Epidermal melanocyte (primary cell): ENCODE measurements around the gene ITPR2.
"Not testable (repeated sequence)": the region's sequence is repeated elsewhere in the genome, so short reads cannot be mapped to it uniquely, and the experiment has no call there.

Experiments
- DNase-seq: peaks from one replicate; pipeline ENCODE4 v3.0.0; 2011; ENCODE audit warnings: low spot score; ENCODE audit not compliant: insufficient read length

ITPR2 gene

GRCh38 chr12:26530461-26530860 is 302.5 kb downstream of the ITPR2 start:
- DNase-seq = no peak

DNA sequence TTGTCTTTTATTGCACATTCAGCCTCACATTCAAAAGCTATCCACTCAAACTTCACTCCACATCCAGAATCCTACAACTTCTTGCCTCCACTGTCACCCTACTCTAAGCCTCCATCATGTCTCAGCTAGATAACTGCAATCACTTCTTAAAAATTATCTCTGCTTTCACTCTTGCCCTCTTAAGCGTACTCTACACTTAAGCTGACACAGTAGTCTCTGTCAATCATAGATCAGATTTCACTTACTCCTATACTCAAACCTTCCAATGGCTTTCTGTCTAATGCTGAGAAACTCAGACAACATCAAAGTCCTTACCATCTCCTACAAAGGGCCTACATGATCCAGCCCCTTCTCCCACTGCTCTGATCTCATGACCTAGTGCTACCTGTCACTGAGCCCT is 304.1 kb downstream of the ITPR2 start:
- DNase-seq = no peak

DNA sequence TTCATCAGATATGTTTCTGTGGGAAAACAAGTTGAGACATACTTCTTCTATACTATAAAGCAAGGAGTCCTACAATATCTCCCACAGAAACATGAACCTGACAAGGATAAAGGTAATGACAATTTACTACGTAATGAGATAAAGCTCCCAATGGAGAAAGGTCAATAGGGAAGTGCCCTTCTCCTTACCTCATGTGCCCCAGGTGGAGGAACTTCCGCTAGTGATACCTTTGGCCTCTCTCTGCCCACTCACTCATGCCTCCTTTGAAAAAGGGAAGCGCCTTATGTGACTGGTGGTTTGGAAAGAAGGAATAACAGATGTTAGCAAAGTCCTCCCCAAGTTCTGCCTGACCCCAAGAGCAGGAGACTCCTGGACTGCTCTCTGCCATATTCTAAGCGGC is 305.3 kb downstream of the ITPR2 start:
- DNase-seq = no peak

GRCh38 chr12:26524862-26525465 is 308.0 kb downstream of the ITPR2 start:
- DNase-seq = no peak

DNA sequence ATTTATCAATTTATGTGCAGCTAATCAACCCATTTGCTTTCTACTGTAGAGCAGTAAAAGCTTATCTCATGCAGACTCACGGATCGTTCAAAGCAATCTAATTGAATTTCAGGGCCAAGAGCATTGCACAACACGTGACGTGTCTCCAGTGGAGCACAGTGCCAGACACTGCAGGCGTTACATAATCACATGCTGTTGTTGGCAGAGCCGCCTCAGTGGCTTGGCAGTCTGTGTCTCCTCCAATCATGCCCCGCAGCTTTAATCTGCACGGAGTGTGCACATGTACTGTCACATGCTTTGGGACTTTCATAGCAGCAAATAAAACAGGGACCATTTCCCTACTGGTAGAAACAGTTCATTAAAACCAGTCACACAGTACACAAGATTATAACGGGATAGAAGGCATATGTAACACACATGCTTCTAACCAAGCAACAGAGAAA is 309.3 kb downstream of the ITPR2 start:
- DNase-seq = peak; percentile 42

DNA sequence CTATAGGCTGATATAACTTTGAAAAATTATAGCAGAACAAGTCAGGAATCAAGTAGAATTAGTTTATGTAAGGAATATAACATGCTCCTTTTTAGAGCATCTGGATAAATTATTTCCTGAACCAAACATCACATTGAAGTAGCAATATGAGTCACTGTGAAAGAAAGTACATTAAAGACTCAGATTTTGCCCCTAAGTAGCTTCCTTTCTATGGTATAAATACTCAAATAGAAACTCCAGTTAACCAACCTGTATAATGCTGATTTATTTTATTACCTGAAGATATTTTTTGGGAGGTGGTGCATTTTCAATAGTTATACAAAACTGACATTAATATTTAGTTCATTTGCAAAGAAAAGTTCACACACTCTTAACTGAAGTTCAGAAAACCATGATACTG is 312.1 kb downstream of the ITPR2 start:
- no peak for DNase-seq

DNA sequence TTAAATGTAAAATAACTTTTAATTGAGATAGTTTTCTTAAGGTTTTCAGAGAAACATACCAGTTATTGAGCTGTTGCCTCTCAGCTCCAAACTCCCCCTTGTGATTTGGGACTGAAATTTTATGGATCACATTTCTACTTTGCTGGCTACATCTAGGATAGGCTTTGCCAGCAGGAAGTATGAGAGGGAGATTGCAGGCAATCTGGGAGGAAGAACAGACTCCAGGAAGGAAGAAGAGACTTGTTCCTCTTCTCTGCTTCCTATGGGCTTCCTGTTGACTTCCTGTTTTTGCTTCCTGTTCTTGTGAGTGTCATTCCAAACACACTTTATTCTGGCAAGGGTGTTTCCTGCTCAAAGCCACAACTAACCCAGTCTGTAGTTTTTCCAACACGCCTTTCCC is 312.9 kb downstream of the ITPR2 start:
- no peak for DNase-seq

GRCh38 chr12:26519462-26519861 is 313.5 kb downstream of the ITPR2 start:
- no peak for DNase-seq

DNA sequence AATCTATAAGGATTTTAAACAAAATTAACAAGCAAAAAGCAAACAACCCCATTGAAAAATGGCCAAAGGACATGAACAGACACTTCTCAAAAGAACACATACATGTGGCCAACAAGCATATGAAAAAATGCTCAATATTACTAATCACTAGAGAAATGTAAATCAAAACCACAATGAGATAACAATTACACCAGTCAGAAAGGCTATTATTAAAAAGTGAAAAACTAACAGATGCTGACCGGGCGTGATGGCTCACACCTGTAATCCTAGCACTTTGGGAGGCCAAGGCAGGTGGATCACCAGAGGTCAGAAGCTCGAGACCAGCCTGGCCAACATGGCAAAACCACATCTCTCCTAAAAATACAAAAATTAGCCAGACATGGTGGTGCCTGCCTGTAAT is 315.7 kb downstream of the ITPR2 start:
- not testable (repeated sequence) for DNase-seq

- DNase-seq = no peak
Observed at GRCh38 chr12:26514364-26514763, 318.6 kb downstream of the ITPR2 start.

DNA sequence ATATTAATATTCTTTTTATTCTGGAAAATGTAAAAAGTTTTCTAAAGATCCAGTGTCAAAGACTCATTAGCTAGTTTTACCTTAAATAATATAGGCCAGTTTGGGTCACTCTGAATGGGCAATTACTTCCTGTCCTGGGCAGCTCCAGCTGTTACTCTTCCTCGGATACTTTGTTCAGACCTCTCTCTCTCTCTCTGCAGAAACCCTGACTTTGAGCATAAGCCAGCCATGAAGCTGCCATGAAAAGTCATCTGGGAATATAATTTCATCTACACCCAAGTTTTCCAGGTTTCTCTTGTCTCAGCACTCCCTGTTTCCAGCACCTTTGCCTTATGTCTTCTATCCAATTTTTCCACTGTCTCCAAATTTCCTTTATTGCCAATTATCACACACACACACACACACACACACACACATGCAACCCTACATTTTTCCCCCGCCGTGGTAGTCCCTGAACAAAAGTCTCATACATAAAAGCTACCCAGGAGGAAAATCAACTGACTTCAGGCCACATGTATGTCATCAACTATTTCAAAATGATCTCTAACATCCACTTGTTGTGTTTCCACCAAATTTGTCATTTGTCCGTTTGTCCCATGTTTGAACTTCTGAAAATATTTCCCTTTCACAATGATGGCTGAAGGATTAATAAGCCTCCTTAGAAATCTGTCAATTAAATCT is 319.5 kb downstream of the ITPR2 start:
- DNase-seq = no peak

DNA sequence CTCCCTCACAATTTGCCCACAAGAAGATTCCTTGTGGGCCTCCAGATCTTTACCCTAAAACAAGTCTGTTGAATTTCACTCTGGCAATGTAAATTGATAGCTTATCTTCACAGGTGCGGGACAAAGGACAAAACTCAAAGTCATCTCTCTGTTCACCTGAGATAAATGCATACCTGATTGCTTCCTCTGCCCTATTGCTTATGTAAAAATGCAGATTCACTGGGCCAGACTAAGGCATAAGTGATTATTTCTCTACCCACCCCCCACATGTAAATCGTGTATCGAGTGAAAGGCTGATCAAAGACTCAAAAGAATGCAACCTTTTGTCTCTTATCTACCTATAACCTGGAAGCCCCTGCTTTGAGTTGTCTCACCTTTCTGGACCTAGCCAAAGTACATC is 320.8 kb downstream of the ITPR2 start:
- no peak for DNase-seq

GRCh38 chr12:26510354-26510674 is 322.7 kb downstream of the ITPR2 start:
- no peak for DNase-seq

DNA sequence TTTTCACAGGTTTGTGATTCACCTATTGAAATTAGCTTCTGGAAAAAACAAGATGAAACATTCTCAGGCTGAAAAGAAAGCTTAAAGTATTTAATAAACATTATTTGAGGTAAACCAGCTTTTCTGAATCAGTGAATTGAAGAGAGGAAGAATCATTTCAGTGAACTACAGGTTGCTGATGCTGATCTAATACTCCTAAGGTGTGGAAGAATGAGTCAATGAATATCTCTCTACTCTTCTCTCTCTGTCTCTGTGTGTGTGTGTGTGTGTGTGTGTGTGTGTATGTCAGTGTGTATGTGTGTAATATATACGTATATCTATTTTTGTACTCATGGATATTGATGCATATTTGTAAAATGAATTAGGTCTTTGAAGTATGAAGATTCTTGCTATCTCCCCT is 325.4 kb downstream of the ITPR2 start:
- DNase-seq = no peak

- no peak for DNase-seq
Observed at GRCh38 chr12:26499979-26500640, 332.9 kb downstream of the ITPR2 start.

GRCh38 chr12:26496170-26496569 is 336.8 kb downstream of the ITPR2 start:
- no peak for DNase-seq

DNA sequence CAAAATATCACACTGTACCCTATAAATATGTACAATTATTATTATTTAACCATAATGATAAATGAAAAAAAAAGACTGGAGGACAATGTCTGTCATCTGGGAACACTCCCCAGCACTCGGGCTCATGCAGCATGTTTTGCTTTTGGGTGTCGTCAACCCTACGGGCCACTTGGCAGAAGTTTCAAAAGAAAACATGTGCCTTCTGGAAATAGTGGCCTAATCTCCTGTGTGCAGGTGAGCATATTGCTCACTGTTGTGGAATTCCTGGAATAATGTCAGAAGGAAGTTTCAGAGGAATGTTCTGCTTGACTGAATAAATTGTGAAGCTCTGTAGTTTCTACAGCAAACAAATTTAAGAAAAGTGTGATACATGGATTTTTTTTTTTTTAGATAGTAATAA is 339.3 kb downstream of the ITPR2 start:
- DNase-seq = no peak

DNA sequence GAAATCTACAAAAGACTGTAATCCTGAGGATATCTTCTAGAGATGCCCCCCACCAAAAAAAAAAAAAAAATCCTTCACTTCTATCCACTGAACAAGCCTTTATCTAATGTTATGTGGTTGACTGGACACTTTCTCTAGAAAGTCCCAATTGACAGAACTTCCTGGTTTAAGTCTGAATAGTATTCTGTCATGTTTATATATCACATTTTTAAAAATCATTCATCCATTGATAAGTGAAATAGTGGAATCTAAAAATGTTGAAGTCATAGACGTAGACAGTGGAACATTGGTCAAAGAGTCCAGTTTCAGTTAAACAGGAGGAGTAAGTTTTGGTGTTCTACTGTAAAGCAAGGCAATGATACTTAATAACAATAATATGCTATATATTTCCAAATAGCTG is 340.6 kb downstream of the ITPR2 start:
- no peak for DNase-seq

GRCh38 chr12:26489908-26490307 is 343.1 kb downstream of the ITPR2 start:
- DNase-seq = no peak

DNA sequence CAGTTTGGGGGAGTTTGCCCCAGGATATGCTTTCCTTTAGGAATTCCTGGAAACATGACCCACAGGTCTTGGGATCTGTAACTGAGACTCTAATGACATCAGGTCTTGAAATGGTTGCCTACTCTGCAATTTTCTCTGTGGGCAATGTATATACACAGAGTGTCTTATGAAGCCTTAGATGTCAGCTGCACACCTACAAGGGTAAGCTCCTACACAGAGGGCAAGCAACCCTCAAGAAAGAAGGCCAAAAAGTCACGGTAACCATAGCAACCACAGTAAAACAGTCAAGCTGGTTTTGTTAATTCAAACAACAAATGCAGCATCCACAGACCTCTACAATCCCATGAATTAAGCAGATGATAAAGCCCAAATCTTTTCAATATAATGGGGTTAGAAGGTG is 344.6 kb downstream of the ITPR2 start:
- no peak for DNase-seq

DNA sequence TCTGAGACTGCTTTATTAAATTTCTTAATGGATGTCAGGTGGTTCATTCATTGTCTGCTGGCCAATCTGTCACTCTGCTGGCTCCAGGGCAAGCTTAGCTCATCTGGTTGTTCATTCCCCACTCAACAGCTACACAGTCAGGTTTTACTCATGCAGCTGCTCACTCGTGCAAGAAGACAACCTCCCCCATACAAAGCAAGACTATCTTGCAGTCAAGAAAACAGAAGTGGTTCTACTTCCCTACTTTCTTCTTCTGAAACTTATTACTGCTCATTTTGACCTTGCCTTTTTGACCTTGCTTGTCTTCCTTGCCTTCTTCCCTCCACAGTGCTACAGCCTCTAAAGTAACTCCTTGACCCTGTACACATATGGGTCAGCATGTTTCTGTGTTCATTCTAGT is 359.7 kb downstream of the ITPR2 start:
- no peak for DNase-seq

DNA sequence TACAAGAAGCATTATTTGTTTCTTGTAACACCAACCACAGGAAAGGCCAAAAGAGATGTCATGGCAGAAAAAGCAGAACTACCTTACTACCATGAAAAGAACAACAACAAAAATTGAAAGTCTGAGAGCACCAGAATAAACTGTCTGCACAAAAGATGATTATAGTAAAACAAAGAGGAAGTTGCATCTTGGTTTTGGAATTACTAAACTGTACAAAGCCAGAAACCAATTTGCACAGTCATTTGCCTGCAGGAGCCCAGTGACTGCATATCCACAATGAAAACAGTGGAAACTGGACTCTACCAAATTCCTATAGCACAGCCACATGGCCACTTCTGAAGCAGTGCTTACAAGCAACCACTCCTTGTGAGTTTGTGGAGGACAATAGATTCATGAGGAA is 361.4 kb downstream of the ITPR2 start:
- no peak for DNase-seq
